BLaER1 treated with 17β-estradiol and CSF1 and Interleukin-3, amounts not matched to agents 10 nM and 100 nM (cell line): ENCODE data around the gene APOA4.

ENCODE experiments used
- H3K27ac ChIP-seq, 11 experiments: shearing (Covaris generic); formaldehyde crosslinking; 2 replicates each; pipeline ENCODE4 v1.8.1; 2022
- H3K27me3 ChIP-seq, 11 experiments: shearing (Covaris generic); formaldehyde crosslinking; 2 replicates each; pipeline ENCODE4 v1.8.1; 2022
- H3K36me3 ChIP-seq, 11 experiments: shearing (Covaris generic); formaldehyde crosslinking; 2 replicates each; pipeline ENCODE4 v1.8.1; 2022
- H3K4me1 ChIP-seq, 10 experiments: shearing (Covaris generic); formaldehyde crosslinking; 2 replicates each; pipeline ENCODE4 v1.8.1; 2022
- H3K4me2 ChIP-seq, 11 experiments: shearing (Covaris generic); formaldehyde crosslinking; 2 replicates each; pipeline ENCODE4 v1.8.1; 2022
- H3K4me3 ChIP-seq, 10 experiments: shearing (Covaris generic); formaldehyde crosslinking; 2 replicates each; pipeline ENCODE4 v1.8.1; 2022
- H3K9ac ChIP-seq, 11 experiments: shearing (Covaris generic); formaldehyde crosslinking; 2 replicates each; pipeline ENCODE4 v1.8.1; 2022
- H3K9me3 ChIP-seq, 11 experiments: shearing (Covaris generic); formaldehyde crosslinking; replicated peaks in 1 of 11; 2 replicates each; pipeline ENCODE4 v1.8.1; 2022
- H4K20me1 ChIP-seq, 11 experiments: shearing (Covaris generic); formaldehyde crosslinking; 2 replicates each; pipeline ENCODE4 v1.8.1; 2022
- Cebpa-rat ChIP-seq, 11 experiments: shearing (Covaris generic); IDR thresholded peaks; 2 replicates each; pipeline ENCODE4 v1.8.1; 2022

The APOA4 gene

GRCh38 chr11:116773203-116774097, 49.7 kb downstream of the APOA4 start:
- TF ChIP-seq Cebpa-rat (IDR thresholded peaks at IDR 0.05): peak in 4 of 11 experiments; percentile 27 to 88 (median 76); a peak in 9 of 22 replicates
- Histone ChIP-seq H4K20me1 (peaks cover 0 to 11% (median 0%) of the 10 kb centered on the region in 11 experiments; a peak in 3 of 22 replicates), H3K9ac (peak overlapping the region; percentile 68 to 97 (median 92))

GRCh38 chr11:116772443-116773202, 50.5 kb downstream of the APOA4 start, which contains the start of gene BUD13:
Gene BUD13 (minus strand): TSS chr11:116772987. CDS start chr11:116772964, 23 bp downstream.
- Histone ChIP-seq H3K9me3 (no peaks in the 10 kb centered on the region), H3K4me2 (peak within 1 kb of the TSS; percentile 92 to 99 (median 96)), H3K27me3 (no peaks in the 10 kb centered on the region), H3K4me1 (peaks cover 37 to 60% (median 46%) of the 10 kb centered on the region in 10 experiments), H3K4me3 (peak within 1 kb of the TSS; percentile 78 to 97 (median 84)), H3K36me3 (peaks cover 39 to 50% (median 45%) of the 10 kb centered on the region in 11 experiments), H3K27ac (peak within 1 kb of the TSS; percentile 91 to 97 (median 92)), H3K9ac (peak within 1 kb of the TSS; percentile 89 to 97 (median 93)), H4K20me1 (peaks cover 0 to 11% (median 0%) of the 10 kb centered on the region in 11 experiments; a peak in 5 of 22 replicates)
- no peak for TF ChIP-seq Cebpa-rat (IDR thresholded peaks at IDR 0.05)

More at GRCh38 chr11:116773203-116774097, 49.7 kb downstream of the APOA4 start:
- Histone ChIP-seq H3K4me3 (peak overlapping the region; percentile 78 to 97 (median 84)), H3K4me1 (peaks cover 37 to 60% (median 46%) of the 10 kb centered on the region in 10 experiments), H3K27me3 (no peaks in the 10 kb centered on the region), H3K36me3 (peaks cover 39 to 50% (median 45%) of the 10 kb centered on the region in 11 experiments), H3K4me2 (peak overlapping the region; percentile 87 to 99 (median 96)), H3K9me3 (no peaks in the 10 kb centered on the region), H3K27ac (peak overlapping the region; percentile 18 to 97 (median 92); a peak in 21 of 22 replicates)

- Histone ChIP-seq H3K9me3 (no peaks in the 10 kb centered on the region), H3K9ac (peak overlapping the region; percentile 89 to 97 (median 93)), H3K27me3 (no peaks in the 10 kb centered on the region), H3K4me2 (peak overlapping the region; percentile 78 to 98 (median 93)), H4K20me1 (peaks cover 0 to 11% (median 6%) of the 10 kb centered on the region in 11 experiments; a peak in 9 of 22 replicates), H3K27ac (peak overlapping the region in 10 of 11 experiments; percentile 91 to 97 (median 92); a peak in 21 of 22 replicates), H3K36me3 (peaks cover 34 to 50% (median 45%) of the 10 kb centered on the region in 11 experiments), H3K4me3 (peak overlapping the region; percentile 78 to 97 (median 84)), H3K4me1 (peaks cover 37 to 60% (median 46%) of the 10 kb centered on the region in 10 experiments)
- TF ChIP-seq Cebpa-rat (IDR thresholded peaks at IDR 0.05): no peak
These were observed 51.2 kb downstream of the APOA4 start for GRCh38 chr11:116771935-116772334.
